GM12878 (cell line): ENCODE data around the gene GPX7. TPM values are rescaled to one million over a fixed set of nuclear protein-coding genes. Genes with fewer than 3 reads are reported as not detected.
A peak's percentile ranks its signal among the peaks of the same experiment; 100 is the strongest.

Experiments used
- ATAC-seq: fragments of 200-7000 bp; cut with Tn5 transposase; 3 replicates; pipeline ENCODE4 v1.9.1; 2020; ENCODE audit warnings: mild to moderate bottlenecking, moderate library complexity
- BruUV-seq: library from RNA; stranded (reverse); fragments of 400-500 nt; replicated peaks from 2 replicates; lab custom pipeline; 2021; lab: Mats Ljungman, UMichigan
- CTCF ChIA-PET: fragments of 300-600 bp; sonication (Branson Sonifier 250); formaldehyde crosslinking; extraction: SDS; loops from one replicate; lab custom pipeline; 2021; ENCODE audit warnings: inconsistent platforms; lab: Yijun Ruan, JAX
- POLR2A ChIA-PET: fragments of 350-600 bp; formaldehyde crosslinking; extraction: SDS; loops from one replicate; lab custom pipeline; 2021; ENCODE audit warnings: inconsistent platforms; lab: Charles Lee
- RAD21 ChIA-PET: fragments of 300-600 bp; sonication (Branson Sonifier 250); formaldehyde crosslinking; loops from one replicate; lab custom pipeline; 2023; ENCODE audit warnings: antibody characterized with exemption; ENCODE audit not compliant: unreplicated experiment; lab: Charles Lee
- SMC1A ChIA-PET: fragments of 300-600 bp; sonication (Branson Sonifier 250); formaldehyde crosslinking; loops from one replicate; lab custom pipeline; 2023; ENCODE audit not compliant: unreplicated experiment, uncharacterized antibody; lab: Charles Lee
- DNase-seq: peaks from one replicate; pipeline ENCODE4 v3.0.0-alpha.2; 2011; ENCODE audit warnings: low read depth, low spot score
- FAIRE-seq: peaks from 3 replicates; lab custom pipeline; 2011; peaks lifted over from hg19 to GRCh38; lab: Jason Lieb, UNC
- H2AFZ ChIP-seq: 2 replicates; pipeline ENCODE4 v1.6.0; 2011; ENCODE audit warnings: low read depth, low read length, control low read depth; ENCODE audit not compliant: control insufficient read depth
- H3K27ac ChIP-seq: 2 replicates; pipeline ENCODE4 v1.5.1; 2011; ENCODE audit warnings: control low read depth; ENCODE audit not compliant: control insufficient read depth, insufficient read depth
- H3K27me3 ChIP-seq, 2 experiments: replicated peaks in 1 of 2; 2 replicates each; pipeline versions ENCODE4 v1.6.0 to v1.6.1; 2011; ENCODE audit warnings: low read length in 1 of 2; ENCODE audit not compliant: control insufficient read depth in 2 of 2, insufficient read depth in 2 of 2
- H3K36me3 ChIP-seq, 2 experiments: 2 replicates each; pipeline ENCODE4 v1.5.1; 2011; ENCODE audit warnings: low read length in 1 of 2; ENCODE audit not compliant: control insufficient read depth in 2 of 2, insufficient read depth in 2 of 2
- H3K4me1 ChIP-seq: 2 replicates; pipeline ENCODE4 v1.6.1; 2011; ENCODE audit warnings: mild to moderate bottlenecking, low read length, moderate library complexity, mixed read lengths; ENCODE audit not compliant: control insufficient read depth, insufficient read depth
- H3K4me2 ChIP-seq: 2 replicates; pipeline ENCODE4 v1.6.0; 2011; ENCODE audit warnings: control low read depth; ENCODE audit not compliant: control insufficient read depth, insufficient read depth
- H3K4me3 ChIP-seq: fragments of 200-600 bp; sonication (generic); 2 replicates; pipeline ENCODE4 v1.5.1; 2016
- H3K79me2 ChIP-seq: 2 replicates; pipeline ENCODE4 v1.6.0; 2011; ENCODE audit warnings: low read length; ENCODE audit not compliant: control insufficient read depth, insufficient read depth
- H3K9ac ChIP-seq: 2 replicates; pipeline ENCODE4 v1.8.0; 2011; ENCODE audit warnings: low read length, control low read depth, mixed read lengths; ENCODE audit not compliant: control insufficient read depth, insufficient read depth
- H3K9me3 ChIP-seq: replicated peaks from 3 replicates; pipeline ENCODE4 v1.5.1; 2011; ENCODE audit warnings: mild to moderate bottlenecking, low read length; ENCODE audit not compliant: control insufficient read depth, insufficient read depth
- H4K20me1 ChIP-seq: 2 replicates; pipeline ENCODE4 v1.6.0; 2011; ENCODE audit not compliant: control insufficient read depth, insufficient read depth
- ASH2L ChIP-seq: fragments of 300-600, 200-600 bp; sonication (generic); IDR thresholded peaks from 2 replicates; pipeline ENCODE4 v1.6.1; 2017; ENCODE audit warnings: low read depth, mild to moderate bottlenecking, borderline replicate concordance
- CHD2 ChIP-seq: IDR thresholded peaks from 2 replicates; pipeline ENCODE4 v1.6.1; 2011; ENCODE audit warnings: low read depth, low read length, improper control_type of control experiment, borderline replicate concordance
- DPF2 ChIP-seq: fragments of 450-650 bp; IDR thresholded peaks from 2 replicates; pipeline ENCODE4 v1.6.1; 2017; ENCODE audit warnings: mild to moderate bottlenecking
- E2F4 ChIP-seq: IDR thresholded peaks from 2 replicates; pipeline ENCODE4 v1.6.1; 2012; ENCODE audit warnings: low read depth, low read length, improper control_type of control experiment
- IRF4 ChIP-seq: IDR thresholded peaks from 2 replicates; pipeline ENCODE4 v1.6.1; 2011; ENCODE audit warnings: low read depth, low read length
- MEF2B ChIP-seq: fragments of 450-650 bp; IDR thresholded peaks from 2 replicates; pipeline ENCODE4 v1.6.1; 2018; ENCODE audit warnings: mild to moderate bottlenecking, moderate library complexity; ENCODE audit not compliant: partially characterized antibody, poor library complexity, severe bottlenecking
- MTA2 ChIP-seq: fragments of 450-650 bp; IDR thresholded peaks from 2 replicates; pipeline ENCODE4 v1.6.1; 2016; ENCODE audit warnings: low read depth, mild to moderate bottlenecking, moderate library complexity
- NR2F1 ChIP-seq: fragments of 450-650 bp; conservative IDR thresholded peaks from 2 replicates; pipeline ENCODE4 v1.6.1; 2017; ENCODE audit warnings: mild to moderate bottlenecking
- PAX5 ChIP-seq: IDR thresholded peaks from 2 replicates; pipeline ENCODE4 v1.6.1; 2011; ENCODE audit warnings: low read depth, low read length, borderline replicate concordance
- RAD51 ChIP-seq: fragments of 450-650 bp; IDR thresholded peaks from 2 replicates; pipeline ENCODE4 v1.6.1; 2016; ENCODE audit warnings: moderate library complexity, mild to moderate bottlenecking, inconsistent platforms
- SMAD5 ChIP-seq: IDR thresholded peaks from 2 replicates; pipeline ENCODE4 v1.6.1; 2016; ENCODE audit warnings: antibody characterized with exemption, low read depth
- SP1 ChIP-seq: IDR thresholded peaks from one replicate; pipeline ENCODE4 v1.6.1; 2011; ENCODE audit warnings: low read depth, low read length
- WRNIP1 ChIP-seq: IDR thresholded peaks from 2 replicates; pipeline ENCODE4 v1.6.1; 2011; ENCODE audit warnings: low read depth, low read length, improper control_type of control experiment, borderline replicate concordance
- ZBED1 ChIP-seq: IDR thresholded peaks from 2 replicates; pipeline ENCODE4 v1.6.1; 2016; ENCODE audit warnings: borderline replicate concordance
- ZBTB33 ChIP-seq: fragments of 450-650 bp; IDR thresholded peaks from 2 replicates; pipeline ENCODE4 v1.6.1; 2017; ENCODE audit warnings: mild to moderate bottlenecking
- WGBS: methylation state at CpG from one replicate; pipeline ENCODE4 v1.1.6; 2016; ENCODE audit warnings: low lambda C conversion rate; ENCODE audit not compliant: insufficient replicate concordance, insufficient coverage; ENCODE audit errors: missing lambda C conversion rate; 5-methylcytosine and 5-hydroxymethylcytosine counted together
- in situ Hi-C: fragments of 300-500 bp; cut with MboI; formaldehyde crosslinking; loops from 9 replicates; pipeline ENCODE4 v1.14.3; 2018; ENCODE audit warnings: mixed read lengths
- intact Hi-C: fragments of 100-400 bp; cut with micrococcal nuclease; formaldehyde crosslinking; loops from one replicate; pipeline ENCODE4 v1.14.2; 2022; ENCODE audit not compliant: unreplicated experiment
- polyA plus RNA-seq, 11 experiments: library from polyadenylated mRNA; depleted of rRNA in 4 of 11; unstranded in 6 of 11; stranded (reverse) in 5 of 11; fragments of >200 nt; fragmentation: Nextera tagmentation in 4 of 11; fragmentation: Illumina TruSeq in 1 of 11; extraction: Ambion mirVana in 4 of 11; extraction: Trizol in 1 of 11; gene quantifications; 1 replicate in 1 of 11; 2 replicates in 10 of 11; pipeline versions ENCODE4 v1.2.1 to v1.2.3, GENCODE V29; 2011 to 2016; ENCODE audit warnings: inconsistent platforms in 2 of 11, missing spikeins in 2 of 11, low read depth in 1 of 11
- total RNA-seq, 4 experiments: library from RNA; depleted of rRNA in 3 of 4; stranded (reverse); fragments of >200 nt in 3 of 4; fragmentation: Illumina TruSeq in 1 of 4; extraction: Trizol in 1 of 4; gene quantifications; 2 replicates each; pipeline versions ENCODE4 v1.2.1 to v1.2.3, GENCODE V29; 2013 to 2021

GPX7 gene
- total and polyA plus RNA-seq, 10 of the 15 experiments (the other 5 are each of a cell fraction or from before 2014, with no cell fraction given), result 1.9 to 4.2 (median 2.5) TPM; not detected in 1

- no peak for TF ChIP-seq E2F4
- no peak for TF ChIP-seq CHD2
- peak; percentile 71 for TF ChIP-seq RAD51
These were observed 33.3 kb downstream of the GPX7 start (continued) for GRCh38 chr1:52635321-52636089.

DNA sequence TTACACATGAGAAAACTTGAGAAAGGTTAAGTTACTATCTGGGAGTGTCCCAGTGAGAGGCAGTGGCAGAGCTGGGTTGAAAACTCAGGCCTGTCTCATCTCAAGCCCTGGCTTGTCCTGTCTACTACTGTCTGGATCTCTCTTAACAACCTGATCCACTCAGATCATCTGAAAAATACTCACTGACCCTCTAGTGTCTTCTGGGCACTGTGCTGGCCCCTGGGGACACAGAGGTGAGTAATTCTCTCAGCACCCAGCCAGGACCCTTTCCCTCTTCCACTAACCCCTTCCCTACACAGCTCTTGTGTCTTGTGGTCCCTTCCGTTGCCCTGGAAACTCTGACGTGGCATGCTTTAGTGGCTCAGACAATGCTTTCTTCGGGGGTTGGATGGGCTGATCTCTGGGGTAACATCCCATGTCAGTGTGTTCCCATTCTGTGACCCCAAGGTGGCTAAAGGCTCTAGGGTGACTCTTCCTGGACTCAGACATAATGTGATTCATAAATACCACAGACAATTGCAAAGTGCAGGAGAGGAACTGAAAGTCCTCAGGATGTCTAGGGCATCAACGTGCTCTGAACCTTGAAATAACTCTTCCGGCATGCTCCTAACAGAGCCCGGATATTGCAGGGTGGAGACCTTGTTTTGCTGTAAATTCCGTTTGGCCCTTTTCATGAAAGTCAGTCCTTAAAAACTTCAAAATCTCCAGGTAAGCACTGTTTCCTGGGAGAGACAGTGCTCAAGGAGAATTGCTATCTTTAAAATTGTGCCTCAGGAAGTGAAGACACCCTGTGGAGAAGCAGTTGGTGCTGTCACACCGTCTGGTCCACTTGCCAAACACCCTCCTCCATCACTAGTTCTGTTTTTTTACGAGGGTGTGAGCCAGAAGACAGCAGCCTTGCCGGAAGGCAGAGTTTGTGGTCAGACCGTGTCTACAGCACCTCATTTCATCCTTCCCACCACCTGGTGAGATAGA is 34.8 kb downstream of the GPX7 start:
- no TSS peak for BruUV-seq
- Histone ChIP-seq H3K4me1 (peaks cover 43% of the 10 kb centered on the region), H3K79me2 (no peaks in the 10 kb centered on the region), H2AFZ (peak overlapping the region; percentile 47), H3K9ac (peak overlapping the region; percentile 56; the same call in 1 of the 2 replicates), H3K4me2 (peak overlapping the region; percentile 94), H3K27ac (peak overlapping the region; percentile 83), H3K27me3 (peaks cover 1 to 8% of the 10 kb centered on the region in 2 experiments; a peak in 2 of 4 replicates), H4K20me1 (no peaks in the 10 kb centered on the region), H3K4me3 (no peak overlapping the region; the same call in 1 of the 2 replicates), H3K9me3 (no peaks in the 10 kb centered on the region; the same call in 2 of the 3 replicates), H3K36me3 (no peaks in the 10 kb centered on the region)
- ChIA-PET CTCF (no interaction called here), POLR2A (interaction anchor here (0.6 to 1.8 kb wide), 4 partner anchors 22 to 114 kb away, joined by 3 to 6 read pairs (median 4); no protein-coding TSS in a partner anchor), RAD21 (interaction anchor here (0.8 to 2.0 kb wide), 4 partner anchors 22 to 84 kb away, joined by 3 to 11 read pairs (median 4); partner anchors contain the start of gene TUT4), SMC1A (interaction anchor here (0.6 to 4.0 kb wide), 10 partner anchors 15 to 497 kb away, joined by 3 to 26 read pairs (median 4); partner anchors contain the start of gene GPX7)
- in situ Hi-C loops, result no loop called here
- FAIRE-seq, result peak; percentile 86
- ATAC-seq, result peak; percentile 89
- peak; percentile 87 for DNase-seq
- intact Hi-C loops, result no loop called here
- WGBS, result 2% methylated on average over 11 of the region's 11 CpGs
- peak; percentile 96 for TF ChIP-seq PAX5
- TF ChIP-seq ASH2L, result peak; percentile 97
- no peak for TF ChIP-seq ZBTB33
- peak; percentile 96 for TF ChIP-seq MEF2B
- peak; percentile 76; the same call in 1 of the 2 replicates for TF ChIP-seq MTA2
- no peak for TF ChIP-seq WRNIP1
- TF ChIP-seq SP1, result peak; percentile 14
- TF ChIP-seq SMAD5, result 0 out of 2 replicates have a peak, but pooled peaks have one; percentile 34
- TF ChIP-seq DPF2, result peak; percentile 95
- TF ChIP-seq IRF4, result peak; percentile 97
- 0 out of 2 replicates have a peak, but pooled peaks have one; percentile 81 for TF ChIP-seq ZBED1
- TF ChIP-seq NR2F1, result peak; percentile 96
